Measurements from ENCODE around the gene PDIA5.

- no peak for TF ChIP-seq ATF1 (CRISPR knock-in tag; IDR thresholded peaks at IDR 0.05)
- no peak for TF ChIP-seq E2F1 (CRISPR knock-in tag; IDR thresholded peaks at IDR 0.05)
- TF ChIP-seq FOXP4 (CRISPR knock-in tag; IDR thresholded peaks at IDR 0.05) = no peak
- TF ChIP-seq E2F5 (CRISPR knock-in tag; IDR thresholded peaks at IDR 0.05) = no peak
- TF ChIP-seq ELF4 (CRISPR knock-in tag; IDR thresholded peaks at IDR 0.05; ENCODE audit: low read depth) = no peak
- no peak for TF ChIP-seq USF1 (CRISPR knock-in tag; IDR thresholded peaks at IDR 0.05)
- TF ChIP-seq CTCF (IDR thresholded peaks at IDR 0.05) = no peak
- no peak for TF ChIP-seq RELA (CRISPR knock-in tag; IDR thresholded peaks at IDR 0.05; ENCODE audit: borderline replicate concordance)
- no peak for TF ChIP-seq MXD4 (CRISPR knock-in tag; IDR thresholded peaks at IDR 0.05; ENCODE audit: borderline replicate concordance)
Measured at GRCh38 chr3:123031051-123031450, 35.8 kb upstream of the PDIA5 start.

Measured in WTC11 (cell line).